Panc1 (cell line): ENCODE results near the gene BCAS3.

Experiments used
- CTCF ChIP-seq: fragments of 450-650 bp; IDR thresholded peaks from 2 replicates; pipeline ENCODE4 v1.5.1; 2017; ENCODE audit warnings: mild to moderate bottlenecking
- POLR2AphosphoS5 ChIP-seq: IDR thresholded peaks from 2 replicates; pipeline ENCODE4 v1.6.1; 2012; ENCODE audit warnings: mild to moderate bottlenecking, low read depth, low read length, moderate library complexity

GRCh38 chr17:61261001-61261637, 583.5 kb downstream of the BCAS3 start:
- TF ChIP-seq CTCF (no peak), POLR2AphosphoS5 (no peak)
